ENCODE measurements around the gene HOXD8.
A peak's percentile ranks its signal among the peaks of the same experiment; 100 is the strongest.

HOXD8 gene

GRCh38 chr2:176094349-176094748 is 35.2 kb upstream of the HOXD8 start:
- no peak for DNase-seq
- H3K9me3 Mint-ChIP-seq: no peaks in the 10 kb centered on the region
- CTCF ChIA-PET: interaction anchor here (0.7 to 1.6 kb wide), 3 partner anchors 16 to 67 kb away, joined by 3 read pairs; no protein-coding TSS in a partner anchor
- no peak overlapping the region for H3K4me3 Mint-ChIP-seq
- peak overlapping the region; percentile 72 for H3K27ac Mint-ChIP-seq
- peaks cover 8% of the 10 kb centered on the region for H3K36me3 Mint-ChIP-seq
- H3K4me1 Mint-ChIP-seq: peaks cover 30% of the 10 kb centered on the region
- H3K27me3 Mint-ChIP-seq: peaks cover 95% of the 10 kb centered on the region

GRCh38 chr2:176095421-176095820 is 34.1 kb upstream of the HOXD8 start:
- Mint-ChIP-seq H3K9me3 (no peaks in the 10 kb centered on the region), H3K27ac (no peak overlapping the region), H3K4me3 (no peak overlapping the region), H3K27me3 (peaks cover 95% of the 10 kb centered on the region), H3K4me1 (peaks cover 30% of the 10 kb centered on the region), H3K36me3 (peaks cover 7% of the 10 kb centered on the region)
- CTCF ChIA-PET: interaction anchor here (1.1 to 2.6 kb wide), 3 partner anchors 16 to 45 kb away, joined by 4 to 10 read pairs (median 5); no protein-coding TSS in a partner anchor
- DNase-seq: no peak

- CTCF ChIA-PET: interaction anchor here (0.7 to 2.7 kb wide), 10 partner anchors 9 to 838 kb away, joined by 3 to 33 read pairs (median 5); no protein-coding TSS in a partner anchor
These were observed 33.1 kb upstream of the HOXD8 start for GRCh38 chr2:176096243-176096985.

DNA sequence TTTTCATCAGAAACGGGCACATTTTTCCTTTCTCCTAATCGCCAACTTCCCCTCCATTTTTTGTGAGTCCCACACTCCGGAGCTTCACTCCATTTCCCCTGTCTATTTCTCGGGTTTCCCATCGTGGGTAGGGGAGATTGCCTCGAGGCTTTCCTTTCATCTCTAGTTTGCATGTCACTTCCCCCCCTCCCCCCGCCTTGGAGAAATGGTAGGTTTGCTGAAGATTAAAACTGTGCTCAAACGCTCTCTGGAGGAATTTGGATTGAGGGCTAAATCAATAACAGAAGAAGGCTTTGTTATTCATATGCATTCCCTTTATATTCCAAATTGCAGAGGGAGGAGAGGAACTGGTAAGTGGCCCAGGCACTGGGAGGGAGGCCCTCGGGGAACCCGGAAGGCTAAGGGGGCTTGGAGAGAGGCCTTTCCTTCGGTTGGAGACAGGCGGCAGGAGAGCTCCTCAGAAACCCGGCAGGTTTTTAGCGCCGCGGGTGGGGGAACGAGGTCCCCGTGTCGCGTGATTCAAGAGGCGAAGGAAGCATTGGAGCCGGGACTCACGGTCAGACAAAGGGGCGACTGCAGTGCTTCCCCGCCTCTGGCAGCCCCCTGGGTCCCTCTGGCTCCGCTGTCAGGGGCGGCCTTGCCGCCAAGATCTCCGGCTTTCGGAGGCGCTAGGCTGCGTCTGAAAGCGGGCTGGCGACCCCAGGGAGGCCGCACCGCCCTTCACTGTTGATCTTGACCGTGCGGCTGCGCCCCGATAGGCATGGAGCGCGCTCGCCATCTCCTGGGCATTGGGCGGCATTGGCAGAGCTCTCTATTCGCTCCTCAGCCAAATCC is 32.3 kb upstream of the HOXD8 start:
- CTCF ChIA-PET: interaction anchor here (0.6 to 2.7 kb wide), 16 partner anchors 8 to 969 kb away, joined by 3 to 33 read pairs (median 4); partner anchors contain the start of gene EVX2
- H3K36me3 Mint-ChIP-seq: peaks cover 5% of the 10 kb centered on the region
- peak; percentile 69 for DNase-seq
- H3K27me3 Mint-ChIP-seq: peaks cover 95% of the 10 kb centered on the region
- no peaks in the 10 kb centered on the region for H3K9me3 Mint-ChIP-seq
- H3K4me3 Mint-ChIP-seq: peak overlapping the region; percentile 65
- H3K27ac Mint-ChIP-seq: no peak overlapping the region
- peaks cover 25% of the 10 kb centered on the region for H3K4me1 Mint-ChIP-seq

More at GRCh38 chr2:176096243-176096985, 33.1 kb upstream of the HOXD8 start:
- Mint-ChIP-seq H3K9me3 (no peaks in the 10 kb centered on the region), H3K36me3 (peaks cover 7% of the 10 kb centered on the region), H3K4me1 (peaks cover 30% of the 10 kb centered on the region), H3K4me3 (peak overlapping the region; percentile 65), H3K27me3 (peaks cover 95% of the 10 kb centered on the region), H3K27ac (no peak overlapping the region)
- no peak for DNase-seq

GRCh38 chr2:176097820-176098365 is 31.6 kb upstream of the HOXD8 start:
- Mint-ChIP-seq H3K36me3 (peaks cover 5% of the 10 kb centered on the region), H3K4me3 (peak overlapping the region; percentile 65), H3K4me1 (peaks cover 25% of the 10 kb centered on the region), H3K27me3 (peaks cover 95% of the 10 kb centered on the region), H3K27ac (peak overlapping the region; percentile 37), H3K9me3 (no peaks in the 10 kb centered on the region)
- DNase-seq: no peak
- CTCF ChIA-PET: interaction anchor here (0.6 to 2.7 kb wide), 13 partner anchors 9 to 970 kb away, joined by 3 to 33 read pairs (median 3); partner anchors contain the start of gene EVX2

- Mint-ChIP-seq H3K36me3 (peaks cover 5% of the 10 kb centered on the region), H3K27me3 (peaks cover 95% of the 10 kb centered on the region), H3K9me3 (no peaks in the 10 kb centered on the region), H3K4me1 (peaks cover 23% of the 10 kb centered on the region), H3K27ac (no peak overlapping the region), H3K4me3 (no peak overlapping the region)
- DNase-seq: no peak
- CTCF ChIA-PET: interaction anchor here (0.8 to 2.7 kb wide), 9 partner anchors 9 to 847 kb away, joined by 3 to 33 read pairs (median 5); no protein-coding TSS in a partner anchor
These were observed 30.9 kb upstream of the HOXD8 start for GRCh38 chr2:176098366-176099158.

DNA sequence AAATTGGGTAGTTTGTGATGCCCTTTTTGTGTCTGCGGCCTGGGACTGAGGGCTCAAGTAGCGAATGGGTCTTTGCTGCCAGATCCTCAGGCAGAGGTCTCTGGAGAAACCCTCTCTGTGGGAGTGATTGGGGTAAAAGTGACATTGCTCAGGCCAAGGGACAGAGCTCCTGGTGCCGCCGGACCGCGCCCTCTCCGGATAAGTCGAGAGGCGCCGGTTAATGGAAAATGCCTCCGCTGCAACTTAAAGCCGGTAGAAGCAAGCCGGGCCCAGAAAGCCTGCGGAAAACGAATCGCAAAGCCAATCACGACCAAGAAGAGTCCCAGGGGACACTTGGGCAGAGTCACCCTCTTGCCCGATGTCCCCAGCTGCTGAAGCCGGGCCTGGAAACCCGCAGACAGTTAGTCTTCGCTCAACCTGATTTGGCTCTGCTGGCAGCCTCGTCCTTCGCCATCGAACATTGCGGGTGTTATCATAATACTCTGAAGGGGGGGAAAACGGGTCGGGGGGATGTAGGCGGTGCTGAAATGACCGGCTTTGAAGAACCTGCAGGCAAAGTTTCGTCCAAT is 30.3 kb upstream of the HOXD8 start:
- CTCF ChIA-PET: interaction anchor here (1.1 kb wide), 1 partner anchor 11 kb away, joined by 5 read pairs; no protein-coding TSS in a partner anchor
- no peak for DNase-seq
- H3K27me3 Mint-ChIP-seq: peaks cover 95% of the 10 kb centered on the region
- no peak overlapping the region for H3K4me3 Mint-ChIP-seq
- H3K36me3 Mint-ChIP-seq: no peaks in the 10 kb centered on the region
- H3K9me3 Mint-ChIP-seq: no peaks in the 10 kb centered on the region
- peaks cover 19% of the 10 kb centered on the region for H3K4me1 Mint-ChIP-seq
- H3K27ac Mint-ChIP-seq: no peak overlapping the region

DNA sequence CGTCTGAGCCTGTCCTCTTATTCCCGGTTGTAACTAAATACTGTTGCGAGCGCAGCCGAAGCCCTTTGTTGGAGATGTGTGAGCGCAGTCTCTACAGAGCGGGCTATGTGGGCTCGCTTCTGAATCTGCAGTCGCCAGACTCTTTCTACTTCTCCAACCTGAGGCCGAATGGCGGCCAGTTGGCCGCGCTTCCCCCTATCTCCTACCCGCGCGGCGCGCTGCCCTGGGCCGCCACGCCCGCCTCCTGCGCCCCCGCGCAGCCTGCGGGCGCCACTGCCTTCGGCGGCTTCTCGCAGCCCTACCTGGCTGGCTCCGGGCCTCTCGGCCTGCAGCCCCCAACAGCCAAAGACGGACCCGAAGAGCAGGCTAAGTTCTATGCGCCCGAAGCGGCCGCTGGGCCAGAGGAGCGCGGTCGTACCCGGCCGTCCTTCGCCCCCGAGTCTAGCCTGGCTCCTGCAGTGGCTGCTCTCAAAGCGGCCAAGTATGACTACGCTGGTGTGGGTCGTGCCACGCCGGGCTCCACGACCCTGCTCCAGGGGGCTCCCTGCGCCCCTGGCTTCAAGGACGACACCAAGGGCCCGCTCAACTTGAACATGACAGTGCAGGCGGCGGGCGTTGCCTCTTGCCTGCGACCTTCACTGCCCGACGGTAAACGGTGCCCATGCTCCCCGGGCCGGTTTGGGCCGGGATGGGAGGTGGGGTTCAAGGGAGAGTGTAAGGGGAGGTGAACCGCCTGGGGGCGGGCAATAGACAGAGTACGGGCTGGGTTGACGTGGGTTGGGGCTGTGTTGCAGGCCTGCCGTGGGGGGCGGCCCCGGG is 29.6 kb upstream of the HOXD8 start, which contains the start of gene HOXD12:
Gene HOXD12, plus strand, starts transcription at position 68 of the 819 bp plus-strand sequence. Its CDS starts 7 bp downstream, at position 75.
- no peak for DNase-seq
- H3K4me3 Mint-ChIP-seq: no peak within 1 kb of the TSS
- peaks cover 95% of the 10 kb centered on the region for H3K27me3 Mint-ChIP-seq
- peaks cover 19% of the 10 kb centered on the region for H3K4me1 Mint-ChIP-seq
- H3K9me3 Mint-ChIP-seq: no peaks in the 10 kb centered on the region
- no peak within 1 kb of the TSS for H3K27ac Mint-ChIP-seq
- CTCF ChIA-PET: no interaction called here
- no peaks in the 10 kb centered on the region for H3K36me3 Mint-ChIP-seq

DNA sequence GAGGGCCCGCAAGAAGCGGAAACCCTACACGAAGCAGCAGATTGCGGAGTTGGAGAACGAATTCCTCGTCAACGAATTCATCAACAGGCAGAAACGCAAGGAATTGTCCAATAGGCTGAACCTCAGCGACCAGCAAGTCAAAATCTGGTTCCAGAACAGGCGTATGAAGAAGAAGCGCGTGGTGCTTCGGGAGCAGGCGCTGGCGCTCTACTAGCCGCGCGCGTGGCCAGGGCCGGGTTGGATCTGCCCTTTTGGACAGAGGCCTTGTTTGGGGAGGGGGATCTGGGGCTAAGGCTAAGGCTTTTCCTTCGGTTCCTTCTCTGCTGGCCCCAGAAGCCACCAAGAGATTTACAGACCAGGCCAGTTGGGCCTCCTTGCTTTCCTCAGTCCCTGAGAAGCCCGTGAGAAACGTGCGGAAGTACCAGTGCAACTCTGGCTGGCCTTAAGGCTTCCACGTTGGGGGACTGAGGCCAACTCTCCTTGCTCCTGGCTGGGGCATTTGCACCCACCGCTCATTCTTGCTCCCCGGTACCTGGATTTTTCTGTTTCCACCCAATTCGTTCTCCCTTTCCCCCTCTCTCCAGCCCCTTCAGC is 28.9 kb upstream of the HOXD8 start:
- no peak overlapping the region for H3K4me3 Mint-ChIP-seq
- H3K9me3 Mint-ChIP-seq: no peaks in the 10 kb centered on the region
- no peaks in the 10 kb centered on the region for H3K36me3 Mint-ChIP-seq
- no peak overlapping the region for H3K27ac Mint-ChIP-seq
- peaks cover 95% of the 10 kb centered on the region for H3K27me3 Mint-ChIP-seq
- H3K4me1 Mint-ChIP-seq: peaks cover 19% of the 10 kb centered on the region
- CTCF ChIA-PET: no interaction called here
- no peak for DNase-seq

GRCh38 chr2:176101216-176101830 is 28.2 kb upstream of the HOXD8 start:
- no peak overlapping the region for H3K4me3 Mint-ChIP-seq
- H3K4me1 Mint-ChIP-seq: peaks cover 19% of the 10 kb centered on the region
- H3K27ac Mint-ChIP-seq: no peak overlapping the region
- CTCF ChIA-PET: interaction anchor here (0.9 to 1.0 kb wide), 2 partner anchors 38 to 39 kb away, joined by 3 to 4 read pairs; no protein-coding TSS in a partner anchor
- H3K36me3 Mint-ChIP-seq: peaks cover 3% of the 10 kb centered on the region
- H3K27me3 Mint-ChIP-seq: peaks cover 100% of the 10 kb centered on the region
- H3K9me3 Mint-ChIP-seq: peaks cover 2% of the 10 kb centered on the region
- DNase-seq: no peak

DNA sequence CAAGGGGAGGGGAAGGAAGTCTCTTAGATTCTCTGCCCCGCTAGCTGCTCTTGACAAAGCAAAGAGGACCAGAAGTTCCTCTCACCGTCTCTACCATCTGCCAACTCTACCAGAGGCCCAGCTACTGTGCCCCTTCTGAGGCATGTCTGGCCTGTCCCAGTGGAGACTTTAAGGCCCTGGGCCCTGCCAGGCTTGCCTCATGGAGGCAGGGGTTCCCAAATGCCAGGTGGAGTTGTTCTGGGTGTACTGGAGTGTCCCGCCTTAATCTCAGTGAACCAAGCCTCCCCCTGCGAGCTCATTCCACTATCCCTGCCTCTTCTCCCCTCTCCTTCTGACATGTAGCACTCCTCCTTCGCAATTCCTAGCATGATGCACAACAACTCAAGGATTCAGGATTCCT is 27.7 kb upstream of the HOXD8 start:
- Mint-ChIP-seq H3K9me3 (peaks cover 3% of the 10 kb centered on the region), H3K4me1 (peaks cover 15% of the 10 kb centered on the region), H3K27ac (no peak overlapping the region), H3K4me3 (no peak overlapping the region), H3K36me3 (peaks cover 5% of the 10 kb centered on the region), H3K27me3 (peaks cover 100% of the 10 kb centered on the region)
- DNase-seq: no peak
- CTCF ChIA-PET: interaction anchor here (0.9 to 1.4 kb wide), 3 partner anchors 25 to 39 kb away, joined by 3 to 4 read pairs (median 4); no protein-coding TSS in a partner anchor
